Measurements from ENCODE around the gene NPR1. TPM values are rescaled to one million over a fixed set of nuclear protein-coding genes. Genes with fewer than 3 reads are reported as not detected.

NPR1 gene
- total and polyA plus RNA-seq, 2 of the 13 experiments (the other 11 are each of a cell fraction or from before 2014, with no cell fraction given) = not detected

- TF ChIP-seq SALL2 (CRISPR knock-in tag; IDR thresholded peaks at IDR 0.05) (no peak), ZNF513 (CRISPR knock-in tag; conservative IDR thresholded peaks at IDR 0.05) (no peak), SOX13 (IDR thresholded peaks at IDR 0.05) (no peak), SOX13 (CRISPR knock-in tag; conservative IDR thresholded peaks at IDR 0.05 in 1 of 2, IDR thresholded peaks at IDR 0.05 in 1 of 2) (peak in 1 of 2 experiments; percentile 18; a peak in 1 of 4 replicates), ZNF142 (CRISPR knock-in tag; IDR thresholded peaks at IDR 0.05) (no peak), SP4 (CRISPR knock-in tag; IDR thresholded peaks at IDR 0.05) (no peak), ZNF543 (CRISPR knock-in tag; IDR thresholded peaks at IDR 0.05) (no peak), HNRNPLL (IDR thresholded peaks at IDR 0.05; ENCODE audit: low read depth, low read length, poor library complexity, severe bottlenecking) (no peak), NR2F6 (IDR thresholded peaks at IDR 0.05) (0 out of 2 replicates have a peak, but pooled peaks have one; percentile 14), NR2F6 (CRISPR knock-in tag; IDR thresholded peaks at IDR 0.05) (peak; percentile 26; the same call in 1 of the 2 replicates), ZBTB46 (CRISPR knock-in tag; IDR thresholded peaks at IDR 0.05; ENCODE audit: borderline replicate concordance) (no peak), AGO1 (IDR thresholded peaks at IDR 0.05; ENCODE audit: low read depth, low read length, poor library complexity, severe bottlenecking) (no peak), RNF219 (CRISPR knock-in tag; IDR thresholded peaks at IDR 0.05) (no peak), ZNF362 (CRISPR knock-in tag; IDR thresholded peaks at IDR 0.05; ENCODE audit: borderline replicate concordance) (peak; percentile 35; the same call in 1 of the 2 replicates), SMARCC2 (IDR thresholded peaks at IDR 0.05) (no peak), CEBPB (IDR thresholded peaks at IDR 0.05; ENCODE audit: borderline replicate concordance, low read depth, low read length) (peak; percentile 44; the same call in 1 of the 2 replicates), ZNF678 (CRISPR knock-in tag; IDR thresholded peaks at IDR 0.05) (no peak), HOXA7 (CRISPR knock-in tag; IDR thresholded peaks at IDR 0.05) (no peak)
Observed at GRCh38 chr1:153655333-153655732, 23.2 kb upstream of the NPR1 start (continued).

Data from HepG2 (cell line).